ENCODE results near the gene PDK3. TPM values are rescaled to one million over a fixed set of nuclear protein-coding genes. Genes with fewer than 3 reads are reported as not detected.

Gene PDK3
- total RNA-seq, 1 experiment from 2014 or later = 47.3 TPM

DNA sequence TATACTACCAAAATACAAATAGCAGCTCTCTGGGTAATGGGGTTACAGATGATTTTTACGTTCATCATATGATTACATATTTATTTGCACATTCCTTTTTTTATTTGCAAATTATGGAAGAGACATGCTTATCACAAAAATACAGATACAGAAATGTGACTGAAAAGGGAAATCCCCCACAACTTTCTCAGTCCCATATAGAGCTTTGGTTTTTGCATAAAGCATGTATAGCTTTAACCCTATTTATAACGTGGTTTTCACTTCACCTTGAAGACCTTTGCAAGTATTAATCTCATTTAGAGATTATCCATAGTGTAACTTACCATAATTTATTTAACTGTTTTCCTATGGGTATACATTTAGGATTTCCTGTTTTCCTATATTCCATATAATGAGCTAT is 55.4 kb downstream of the PDK3 start:
- WGBS (ENCODE audit: extremely low coverage, insufficient read length, low lambda C conversion rate) = no CpG with 5 or more reads among the region's 2 CpGs
- no peak overlapping the region for H4K5ac ChIP-seq (ENCODE audit: insufficient read length, low read depth, low read length)
- H3K27ac ChIP-seq (ENCODE audit: insufficient read length, low read depth, low read length) = no peak overlapping the region
- Mint-ChIP-seq H3K4me1 (peaks cover 16 to 24% of the 10 kb centered on the region in 2 experiments), H3K27me3 (ENCODE audit: low read depth) (no peaks in the 10 kb centered on the region), H3K27ac (0 out of 7 replicates have a peak overlapping the region, but pooled peaks of 1 of the 3 experiments have one; percentile 40), H3K9me3 (no peaks in the 10 kb centered on the region), H3K36me3 (ENCODE audit: insufficient read depth in 1 of 3, low read depth in 3 of 3) (peaks cover 13 to 48% (median 31%) of the 10 kb centered on the region in 3 experiments), H3K4me3 (no peak overlapping the region)
- H3K4me1 ChIP-seq (ENCODE audit: insufficient read depth, low read length) = no peaks in the 10 kb centered on the region
- no peak overlapping the region for H4K91ac ChIP-seq (ENCODE audit: insufficient read length, low read depth, low read length)
- H3K4me2 ChIP-seq (ENCODE audit: insufficient read depth, insufficient read length, low read length) = no peak overlapping the region
- H3K23me2 ChIP-seq (ENCODE audit: insufficient read length, low read depth, low read length, poor library complexity, severe bottlenecking) = no peaks in the 10 kb centered on the region
- no peaks in the 10 kb centered on the region for H3K27me3 ChIP-seq (ENCODE audit: insufficient read depth, low read length)
- no peak for DNase-seq
- no peak overlapping the region for H4K8ac ChIP-seq (replicated peaks; ENCODE audit: insufficient read length, low read depth, low read length)
- H3K56ac ChIP-seq (ENCODE audit: insufficient read length, low read depth, low read length) = no peak overlapping the region
- no peak overlapping the region for H2BK12ac ChIP-seq (ENCODE audit: insufficient read length, low read depth, low read length)
- no peak overlapping the region for H2AFZ ChIP-seq (ENCODE audit: low read length)
- H3K79me1 ChIP-seq (ENCODE audit: insufficient read depth, low read depth, low read length, poor library complexity, severe bottlenecking) = no peaks in the 10 kb centered on the region
- H3K4ac ChIP-seq (ENCODE audit: low read depth, low read length) = no peak overlapping the region
- H2BK20ac ChIP-seq (ENCODE audit: low read depth, low read length, poor library complexity, severe bottlenecking) = no peak overlapping the region
- H3K9ac ChIP-seq (ENCODE audit: extremely low read depth, insufficient read length, low read length) = no peak overlapping the region
- H3K23ac ChIP-seq (ENCODE audit: insufficient read length, low read depth, low read length) = no peak overlapping the region
- no peaks in the 10 kb centered on the region for H3K79me2 ChIP-seq (ENCODE audit: insufficient read depth, low read length)
- H3K9me3 ChIP-seq (ENCODE audit: control insufficient read depth, low read depth, low read length) = no peaks in the 10 kb centered on the region
- H3K18ac ChIP-seq (ENCODE audit: insufficient read length, low read depth, low read length) = no peak overlapping the region
- no peak overlapping the region for H2BK5ac ChIP-seq (ENCODE audit: insufficient read length, low read length)
- no peaks in the 10 kb centered on the region for H4K20me1 ChIP-seq (ENCODE audit: control insufficient read depth, insufficient read depth, insufficient read length)
- H3K14ac ChIP-seq (ENCODE audit: insufficient read depth, low read length) = no peak overlapping the region
- H2BK15ac ChIP-seq (ENCODE audit: low read depth, low read length) = no peak overlapping the region
- H3T11ph ChIP-seq (ENCODE audit: low read length) = no peak overlapping the region
- TF ChIP-seq, protein P1, sequence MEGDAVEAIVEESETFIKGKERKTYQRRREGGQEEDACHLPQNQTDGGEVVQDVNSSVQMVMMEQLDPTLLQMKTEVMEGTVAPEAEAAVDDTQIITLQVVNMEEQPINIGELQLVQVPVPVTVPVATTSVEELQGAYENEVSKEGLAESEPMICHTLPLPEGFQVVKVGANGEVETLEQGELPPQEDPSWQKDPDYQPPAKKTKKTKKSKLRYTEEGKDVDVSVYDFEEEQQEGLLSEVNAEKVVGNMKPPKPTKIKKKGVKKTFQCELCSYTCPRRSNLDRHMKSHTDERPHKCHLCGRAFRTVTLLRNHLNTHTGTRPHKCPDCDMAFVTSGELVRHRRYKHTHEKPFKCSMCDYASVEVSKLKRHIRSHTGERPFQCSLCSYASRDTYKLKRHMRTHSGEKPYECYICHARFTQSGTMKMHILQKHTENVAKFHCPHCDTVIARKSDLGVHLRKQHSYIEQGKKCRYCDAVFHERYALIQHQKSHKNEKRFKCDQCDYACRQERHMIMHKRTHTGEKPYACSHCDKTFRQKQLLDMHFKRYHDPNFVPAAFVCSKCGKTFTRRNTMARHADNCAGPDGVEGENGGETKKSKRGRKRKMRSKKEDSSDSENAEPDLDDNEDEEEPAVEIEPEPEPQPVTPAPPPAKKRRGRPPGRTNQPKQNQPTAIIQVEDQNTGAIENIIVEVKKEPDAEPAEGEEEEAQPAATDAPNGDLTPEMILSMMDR (conservative IDR thresholded peaks at IDR 0.05) = no peak
- H2BK120ac ChIP-seq (ENCODE audit: low read depth, low read length, poor library complexity, severe bottlenecking) = no peak overlapping the region
- no peak overlapping the region for H2AK5ac ChIP-seq (ENCODE audit: insufficient read length, low read length)

All from H9 (cell line).